ENCODE data around the gene RCBTB2. TPM values are rescaled to one million over a fixed set of nuclear protein-coding genes. Genes with fewer than 3 reads are reported as not detected.

The RCBTB2 gene
- total and polyA plus RNA-seq, 9 of the 15 experiments (the other 6 are each of a cell fraction or from before 2014, with no cell fraction given): 0.91 to 3.3 (median 1.5) TPM

GRCh38 chr13:48496271-48497161 lies 36.4 kb downstream of the RCBTB2 start:
- in situ Hi-C loops (cut with MboI) (no loop called here), intact Hi-C loops (cut with micrococcal nuclease) (no loop called here)
- H4K20me1 ChIP-seq (replicated peaks; ENCODE audit: control insufficient read depth, insufficient read depth, low read length): no peaks in the 10 kb centered on the region
- ChIA-PET POLR2A (interaction anchor here (0.6 to 1.0 kb wide), 2 partner anchors 11 to 248 kb away, joined by 3 read pairs; no protein-coding TSS in a partner anchor), CTCF (ENCODE audit: low intra/inter-chr PET ratio) (no interaction called here)
- no peak overlapping the region for H3K9ac ChIP-seq (ENCODE audit: insufficient read depth in 1 of 2, low read depth in 2 of 2, low read length in 2 of 2)
- no peaks in the 10 kb centered on the region for H3K9me3 ChIP-seq (replicated peaks; ENCODE audit: control insufficient read depth, insufficient read depth, low read depth, low read length)
- no peak overlapping the region for H3K4me2 ChIP-seq (ENCODE audit: insufficient read depth, low read length)
- DNase-seq (ENCODE audit: extremely low read depth in 1 of 4, low spot score in 3 of 4): no peak
- H3K4me3 ChIP-seq: no peak overlapping the region
- no TSS peak for BruUV-seq (replicated peaks)
- peaks cover 0 to 6% of the 10 kb centered on the region in 2 experiments; a peak in 2 of 5 replicates for H3K4me1 ChIP-seq (replicated peaks in 1 of 2; ENCODE audit: control insufficient read depth in 2 of 2, insufficient read depth in 2 of 2, low read length in 2 of 2)
- no peaks in the 10 kb centered on the region for H3K9me1 ChIP-seq (ENCODE audit: control insufficient read depth, insufficient read depth, low read length)
- no peak for FAIRE-seq
- H3K27ac ChIP-seq (ENCODE audit: extremely low read depth, low read depth, low read length): no peak overlapping the region
- H3K27me3 ChIP-seq (ENCODE audit: control insufficient read depth in 2 of 2, insufficient read depth in 2 of 2, low read length in 2 of 2): no peaks in the 10 kb centered on the region
- H3K36me3 ChIP-seq (ENCODE audit: control insufficient read depth, insufficient read depth, low read length): no peaks in the 10 kb centered on the region
- no peak for ATAC-seq
- H3K79me2 ChIP-seq (ENCODE audit: control insufficient read depth, insufficient read depth, low read length): no peaks in the 10 kb centered on the region
- H2AFZ ChIP-seq (ENCODE audit: low read depth, low read length): no peak overlapping the region
- WGBS (ENCODE audit: insufficient coverage, low coverage, missing lambda C conversion rate): 2% methylated on average over 5 of the region's 7 CpGs
- TF ChIP-seq TEAD4 (IDR thresholded peaks at IDR 0.05; ENCODE audit: low read length) (no peak), TEAD4 (CRISPR knock-in tag; IDR thresholded peaks at IDR 0.05; ENCODE audit: borderline replicate concordance) (no peak), SMC3 (conservative IDR thresholded peaks at IDR 0.05; ENCODE audit: insufficient read depth, low read depth, low read length) (no peak), BCL6 (CRISPR knock-in tag; IDR thresholded peaks at IDR 0.05) (no peak), TBP (optimal IDR thresholded peaks at IDR 0.05; ENCODE audit: low read depth, low read length) (no peak), ZNF551 (CRISPR knock-in tag; IDR thresholded peaks at IDR 0.05) (no peak), SLC30A9 (CRISPR knock-in tag; IDR thresholded peaks at IDR 0.05) (no peak), PURB (CRISPR knock-in tag; IDR thresholded peaks at IDR 0.05; ENCODE audit: low read depth) (no peak), YY1 (IDR thresholded peaks at IDR 0.05; ENCODE audit: borderline replicate concordance in 1 of 3, control insufficient read depth in 1 of 3, extremely low read depth in 1 of 3, insufficient read depth in 3 of 3, insufficient read length in 1 of 3, insufficient replicate concordance in 2 of 3, low read depth in 1 of 3, low read length in 2 of 3) (no peak), THRAP3 (IDR thresholded peaks at IDR 0.05; ENCODE audit: borderline replicate concordance) (no peak), ZHX1 (conservative IDR thresholded peaks at IDR 0.05; ENCODE audit: low read length) (no peak), ZKSCAN3 (CRISPR knock-in tag; IDR thresholded peaks at IDR 0.05) (no peak), C11orf30 (IDR thresholded peaks at IDR 0.05; ENCODE audit: low read depth) (no peak), TEAD2 (tag; IDR thresholded peaks at IDR 0.05) (no peak), L3MBTL2 (IDR thresholded peaks at IDR 0.05) (no peak), TSHZ1 (CRISPR knock-in tag; IDR thresholded peaks at IDR 0.05) (no peak)
